Activated T-cell treated with anti-CD3 and anti-CD28 coated beads for 4 hours (primary cell): Measurements from ENCODE around the gene PER2.

Source experiments
- DNase-seq: peaks from one replicate; pipeline ENCODE4 v3.0.0-alpha.2; 2020

The PER2 gene

DNA sequence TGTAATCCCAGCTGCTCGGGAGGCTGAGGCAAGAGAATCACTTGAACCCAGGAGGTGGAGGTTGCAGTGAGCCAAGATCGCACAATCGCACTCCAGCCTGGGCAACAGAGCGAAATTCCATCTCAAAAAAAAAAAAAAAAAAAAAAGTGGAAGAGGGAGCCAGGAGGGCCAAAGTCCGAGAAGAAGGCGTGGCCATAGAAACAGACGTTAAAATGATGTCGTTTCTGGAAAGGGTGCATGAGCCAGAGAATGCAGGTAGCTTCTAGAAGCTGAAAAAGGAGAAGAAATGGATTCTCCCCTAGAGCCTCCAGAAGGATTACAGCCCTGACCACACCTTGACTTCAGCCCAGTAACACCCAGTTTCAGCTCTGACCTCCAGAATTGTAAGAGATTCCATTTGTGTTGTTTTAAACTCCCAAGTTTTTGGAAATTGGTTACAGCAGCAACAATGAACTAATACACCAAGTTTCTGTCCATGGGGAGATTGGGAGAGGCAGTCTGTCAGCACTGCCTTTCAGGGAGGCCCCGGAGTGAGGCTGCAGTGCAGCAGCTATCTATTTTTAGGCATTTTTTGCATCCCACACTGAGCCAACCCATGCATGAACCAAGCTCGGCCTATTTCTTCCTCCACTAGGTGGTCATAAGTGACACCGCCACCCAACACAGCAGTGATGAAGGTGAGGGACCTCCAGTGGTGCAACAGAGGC lies 17.7 kb upstream of the PER2 start:
- no peak for DNase-seq

DNA sequence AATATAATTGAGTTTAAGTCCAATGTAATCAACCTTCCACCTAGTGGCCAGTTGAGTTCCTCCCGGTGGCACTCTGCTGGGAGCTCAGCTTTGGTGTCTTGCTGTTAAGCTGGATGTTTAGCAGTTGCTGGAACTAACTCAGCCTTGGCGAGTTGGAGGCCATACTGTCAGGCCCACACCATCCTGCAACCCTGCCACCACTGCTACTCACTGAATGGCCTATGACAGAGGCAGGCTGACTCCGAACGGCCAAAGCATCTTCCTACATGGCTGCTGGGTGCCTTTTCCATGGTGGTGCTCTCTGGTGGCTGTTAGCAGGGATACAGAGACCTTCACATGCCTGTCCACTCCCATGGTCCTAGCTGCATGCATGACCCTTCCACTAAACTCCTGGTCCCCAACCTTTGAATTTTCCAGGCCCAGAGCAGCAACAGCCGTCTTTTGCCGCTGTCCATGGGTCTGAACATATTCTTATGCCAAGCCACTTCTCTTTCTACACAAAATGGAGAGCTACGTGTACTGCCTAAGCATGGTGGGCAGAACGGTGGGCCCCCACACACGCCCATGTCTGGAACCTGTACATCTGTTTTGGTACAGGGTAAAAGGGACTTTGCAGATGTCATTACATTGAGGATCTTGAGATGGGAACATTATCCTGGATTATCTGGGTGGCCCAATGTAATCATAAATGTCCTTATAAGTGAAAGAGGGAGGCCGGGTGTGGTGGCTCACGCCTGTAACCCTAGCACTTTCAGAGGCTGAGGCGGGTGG lies 16.9 kb upstream of the PER2 start:
- DNase-seq, result no peak

GRCh38 chr2:238304116-238304515 lies 15.7 kb upstream of the PER2 start:
- no peak for DNase-seq

GRCh38 chr2:238302751-238303150 lies 14.3 kb upstream of the PER2 start:
- DNase-seq, result no peak

DNA sequence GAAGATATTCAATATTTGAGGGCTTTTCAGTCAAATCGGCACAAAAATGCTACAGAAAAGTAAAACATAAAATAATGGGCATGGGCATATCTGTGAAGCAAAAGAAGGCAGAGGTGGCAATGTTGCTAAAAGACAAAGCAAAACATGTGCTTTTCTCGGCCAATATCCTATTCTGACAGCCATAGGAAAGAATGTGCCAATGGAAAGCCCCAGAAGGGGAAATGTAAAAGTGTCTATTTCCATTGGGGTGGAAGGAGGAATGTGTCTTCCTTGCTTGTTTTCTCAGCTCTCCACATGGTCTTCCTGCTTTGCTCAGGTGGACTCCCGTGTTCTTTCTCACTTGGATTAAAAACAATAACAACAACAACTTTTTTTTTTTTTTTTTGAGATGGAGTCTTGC lies 13.7 kb upstream of the PER2 start:
- no peak for DNase-seq

GRCh38 chr2:238299803-238300202 lies 11.4 kb upstream of the PER2 start:
- no peak for DNase-seq

GRCh38 chr2:238296638-238297457 lies 8.4 kb upstream of the PER2 start:
- DNase-seq, result no peak

GRCh38 chr2:238295144-238296112 lies 7.0 kb upstream of the PER2 start:
- no peak for DNase-seq

GRCh38 chr2:238294393-238295143 lies 6.2 kb upstream of the PER2 start:
- no peak for DNase-seq

GRCh38 chr2:238294046-238294392 lies 5.6 kb upstream of the PER2 start:
- DNase-seq, result no peak

GRCh38 chr2:238291550-238292281 lies 3.3 kb upstream of the PER2 start:
- DNase-seq, result no peak

DNA sequence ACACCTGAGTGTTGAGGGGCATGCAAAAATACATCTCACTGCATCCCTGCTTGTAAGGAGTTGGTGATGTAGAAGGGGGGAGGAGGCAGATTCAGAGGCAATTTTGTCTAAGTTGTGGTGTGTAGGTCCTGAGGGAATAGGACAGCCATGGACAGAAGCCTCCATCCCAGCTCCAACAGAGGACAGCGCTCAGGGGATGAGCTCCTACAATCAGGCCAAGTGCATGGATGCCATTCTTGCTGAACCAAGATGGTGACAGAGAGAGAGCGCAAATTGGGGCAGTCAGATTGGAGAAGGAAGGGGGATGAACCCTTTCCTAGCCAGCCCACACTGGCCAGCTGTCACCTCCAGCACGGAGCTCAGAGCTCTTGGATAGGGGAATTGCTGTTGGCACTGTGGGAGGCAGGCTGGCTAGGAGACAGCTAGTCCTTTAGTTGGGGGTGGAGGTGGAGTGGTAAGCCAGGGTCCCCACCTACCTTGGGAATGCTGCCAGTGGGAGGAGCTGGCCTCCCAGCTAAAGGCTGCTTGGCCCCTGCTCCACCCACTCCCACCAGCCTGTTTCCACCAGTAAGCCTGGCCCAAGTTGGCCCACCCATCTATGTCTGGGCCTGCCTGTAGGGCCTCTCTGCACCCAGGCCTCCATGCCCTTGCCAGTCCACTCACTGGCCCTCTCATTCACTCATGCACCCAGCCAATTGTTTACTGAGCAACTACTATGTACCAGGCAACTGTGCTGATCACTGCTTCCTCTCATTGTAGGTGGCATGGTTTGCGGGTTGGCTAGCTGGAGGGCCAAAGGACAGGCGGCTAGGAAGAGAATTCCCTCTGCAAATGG lies 2.5 kb upstream of the PER2 start:
- no peak for DNase-seq

DNA sequence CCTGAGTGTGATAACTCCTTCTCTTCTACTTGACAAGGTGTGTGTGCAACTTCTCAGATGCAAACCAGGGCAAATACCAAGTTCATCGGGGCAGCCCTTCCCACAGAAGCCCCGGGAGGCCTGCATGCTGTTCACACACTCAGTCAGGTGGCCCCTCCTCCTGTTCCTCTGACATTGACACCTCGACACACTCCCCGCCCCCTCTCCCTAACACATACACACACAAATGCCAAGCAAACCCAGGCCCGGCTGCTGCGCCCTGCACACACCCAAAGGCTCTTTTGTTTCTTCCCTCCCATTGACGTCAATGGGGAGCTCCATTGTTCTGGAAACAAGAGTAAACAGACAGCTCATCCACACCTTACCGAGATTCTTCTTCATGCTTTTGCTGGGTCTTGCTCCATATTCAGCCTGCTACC lies 1.7 kb upstream of the PER2 start:
- no peak for DNase-seq

GRCh38 chr2:238289574-238289973 lies 1.2 kb upstream of the PER2 start:
- no peak for DNase-seq

DNA sequence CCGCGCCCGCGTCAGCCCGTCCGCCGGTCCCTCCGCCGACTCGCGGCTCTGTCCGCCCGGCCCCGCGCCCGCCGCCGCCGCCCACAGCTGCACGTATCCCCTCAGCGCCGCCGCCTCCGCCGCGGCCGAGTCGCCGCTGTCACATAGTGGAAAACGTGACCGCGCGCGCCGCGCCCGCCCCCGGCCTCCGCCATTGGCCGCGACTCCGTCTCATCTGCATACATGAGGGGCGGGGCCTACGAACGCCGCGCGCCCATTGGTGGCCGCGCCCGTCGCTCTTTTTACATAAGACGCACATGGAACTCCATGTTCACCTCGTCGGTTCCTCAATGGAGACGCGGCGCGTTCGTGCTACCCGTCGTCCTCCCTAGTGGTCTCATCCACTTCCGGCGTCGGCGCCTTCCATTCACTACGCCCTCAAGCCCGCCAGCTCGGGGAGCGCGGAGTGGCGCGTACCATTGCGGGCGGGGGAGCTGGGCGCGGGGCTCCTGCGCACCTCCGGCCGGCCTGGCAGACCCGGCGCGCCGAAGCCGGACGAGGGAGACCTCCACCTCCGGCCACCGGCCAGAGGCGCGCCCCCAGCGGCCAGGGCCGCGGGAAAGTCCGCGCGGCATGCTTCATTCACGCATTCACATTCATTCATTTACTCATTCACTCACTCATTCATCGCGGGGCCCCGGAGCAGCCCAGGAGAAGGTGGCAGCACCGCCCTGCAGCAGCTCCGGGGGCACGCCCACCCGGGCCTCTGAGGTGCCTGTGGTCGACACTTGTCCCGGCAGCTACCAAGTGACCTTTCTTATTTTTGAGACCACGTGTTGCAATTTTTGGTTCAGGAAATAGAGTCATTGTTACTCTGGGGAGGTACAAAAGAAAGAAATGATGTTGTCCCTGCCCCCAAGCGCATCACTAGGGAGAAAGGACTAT lies 502 bp upstream of the PER2 start:
- peak; percentile 96 for DNase-seq

- DNase-seq, result peak; percentile 23
These were observed 1.2 kb downstream of the PER2 start for GRCh38 chr2:238286987-238287736.

GRCh38 chr2:238286551-238286950 lies 1.9 kb downstream of the PER2 start:
- DNase-seq, result no peak

DNA sequence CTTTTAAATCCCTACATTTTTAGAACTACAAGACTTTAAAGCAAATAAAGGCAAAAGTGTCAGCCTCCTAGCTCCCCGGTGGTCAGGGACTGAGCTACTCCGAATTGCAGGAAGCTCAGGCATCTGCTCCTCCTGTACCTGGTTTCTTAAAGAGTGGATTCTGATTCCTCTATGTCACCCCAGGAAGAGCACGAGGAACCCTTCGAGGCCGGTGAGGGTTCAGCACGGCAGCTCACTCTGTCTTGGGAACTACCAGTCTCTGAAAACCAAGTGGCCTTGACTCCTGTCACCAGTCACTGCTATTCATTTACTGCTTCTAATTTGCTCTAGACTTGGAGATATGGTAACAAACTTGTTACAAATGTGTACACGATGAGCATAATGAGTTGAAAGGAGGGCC lies 2.3 kb downstream of the PER2 start:
- no peak for DNase-seq
